Measurements from ENCODE around the gene RFTN1.

Gene RFTN1

GRCh38 chr3:16300307-16300706, 213.2 kb downstream of the RFTN1 start:
- TF ChIP-seq CTBP1 (IDR thresholded peaks at IDR 0.05; ENCODE audit: borderline replicate concordance) (no peak), TARDBP (IDR thresholded peaks at IDR 0.05) (no peak), FOXM1 (IDR thresholded peaks at IDR 0.05; ENCODE audit: borderline replicate concordance) (no peak), ARNT (IDR thresholded peaks at IDR 0.05) (no peak), HDGF (IDR thresholded peaks at IDR 0.05; ENCODE audit: borderline replicate concordance) (no peak), PKNOX1 (IDR thresholded peaks at IDR 0.05) (no peak), ZNF384 (IDR thresholded peaks at IDR 0.05) (no peak), L3MBTL2 (conservative IDR thresholded peaks at IDR 0.05) (no peak), BHLHE40 (IDR thresholded peaks at IDR 0.05; ENCODE audit: borderline replicate concordance) (no peak), FOXK2 (IDR thresholded peaks at IDR 0.05) (no peak), SUZ12 (IDR thresholded peaks at IDR 0.05) (no peak), NFRKB (IDR thresholded peaks at IDR 0.05) (no peak), SP1 (IDR thresholded peaks at IDR 0.05) (no peak), LEF1 (IDR thresholded peaks at IDR 0.05; ENCODE audit: borderline replicate concordance) (no peak), FOXA1 (IDR thresholded peaks at IDR 0.05) (no peak), ELF4 (IDR thresholded peaks at IDR 0.05) (no peak)
- DNase-seq (ENCODE audit: extremely low spot score): no peak
- ChIA-PET POLR2A (no interaction called here), CTCF (no interaction called here)

GRCh38 chr3:16299746-16300145, 213.8 kb downstream of the RFTN1 start:
- no peak for DNase-seq (ENCODE audit: extremely low spot score)
- ChIA-PET POLR2A (no interaction called here), CTCF (no interaction called here)

GRCh38 chr3:16298891-16299290, 214.6 kb downstream of the RFTN1 start:
- ChIA-PET POLR2A (no interaction called here), CTCF (no interaction called here)
- DNase-seq (ENCODE audit: extremely low spot score): no peak
- TF ChIP-seq ELF4 (IDR thresholded peaks at IDR 0.05): no peak
- no peak for TF ChIP-seq SP1 (IDR thresholded peaks at IDR 0.05)
- no peak for TF ChIP-seq L3MBTL2 (conservative IDR thresholded peaks at IDR 0.05)
- no peak for TF ChIP-seq CTBP1 (IDR thresholded peaks at IDR 0.05; ENCODE audit: borderline replicate concordance)
- no peak for TF ChIP-seq HDGF (IDR thresholded peaks at IDR 0.05; ENCODE audit: borderline replicate concordance)

More at GRCh38 chr3:16299746-16300145, 213.8 kb downstream of the RFTN1 start:
- TF ChIP-seq FOXA1 (IDR thresholded peaks at IDR 0.05): no peak
- TF ChIP-seq BHLHE40 (IDR thresholded peaks at IDR 0.05; ENCODE audit: borderline replicate concordance): no peak
- no peak for TF ChIP-seq SP1 (IDR thresholded peaks at IDR 0.05)
- no peak for TF ChIP-seq FOXM1 (IDR thresholded peaks at IDR 0.05; ENCODE audit: borderline replicate concordance)
- TF ChIP-seq LEF1 (IDR thresholded peaks at IDR 0.05; ENCODE audit: borderline replicate concordance): no peak
- TF ChIP-seq L3MBTL2 (conservative IDR thresholded peaks at IDR 0.05): no peak
- TF ChIP-seq ELF4 (IDR thresholded peaks at IDR 0.05): no peak
- TF ChIP-seq ZNF384 (IDR thresholded peaks at IDR 0.05): no peak
- no peak for TF ChIP-seq PKNOX1 (IDR thresholded peaks at IDR 0.05)
- TF ChIP-seq ARNT (IDR thresholded peaks at IDR 0.05): no peak
- no peak for TF ChIP-seq TARDBP (IDR thresholded peaks at IDR 0.05)

- TF ChIP-seq SUZ12 (IDR thresholded peaks at IDR 0.05) (no peak), PKNOX1 (IDR thresholded peaks at IDR 0.05) (no peak), NFRKB (IDR thresholded peaks at IDR 0.05) (no peak), TARDBP (IDR thresholded peaks at IDR 0.05) (no peak), BHLHE40 (IDR thresholded peaks at IDR 0.05; ENCODE audit: borderline replicate concordance) (no peak), FOXA1 (IDR thresholded peaks at IDR 0.05) (no peak), LEF1 (IDR thresholded peaks at IDR 0.05; ENCODE audit: borderline replicate concordance) (no peak), ARNT (IDR thresholded peaks at IDR 0.05) (no peak), L3MBTL2 (conservative IDR thresholded peaks at IDR 0.05) (no peak), ELF4 (IDR thresholded peaks at IDR 0.05) (no peak), HDGF (IDR thresholded peaks at IDR 0.05; ENCODE audit: borderline replicate concordance) (no peak), FOXM1 (IDR thresholded peaks at IDR 0.05; ENCODE audit: borderline replicate concordance) (no peak), ZNF384 (IDR thresholded peaks at IDR 0.05) (no peak), CTBP1 (IDR thresholded peaks at IDR 0.05; ENCODE audit: borderline replicate concordance) (no peak), SP1 (IDR thresholded peaks at IDR 0.05) (no peak), FOXK2 (IDR thresholded peaks at IDR 0.05) (no peak)
- no peak for DNase-seq (ENCODE audit: extremely low spot score)
- CTCF ChIA-PET: no interaction called here
- POLR2A ChIA-PET: no interaction called here
These were observed 215.3 kb downstream of the RFTN1 start for GRCh38 chr3:16297997-16298885.

GRCh38 chr3:16295298-16295890, 218.1 kb downstream of the RFTN1 start:
- no peak for DNase-seq (ENCODE audit: extremely low spot score)
- CTCF ChIA-PET: no interaction called here
- POLR2A ChIA-PET: no interaction called here
- no peak for TF ChIP-seq FOXA1 (IDR thresholded peaks at IDR 0.05)
- no peak for TF ChIP-seq NFRKB (IDR thresholded peaks at IDR 0.05)
- TF ChIP-seq FOXK2 (IDR thresholded peaks at IDR 0.05): no peak
- no peak for TF ChIP-seq SUZ12 (IDR thresholded peaks at IDR 0.05)
- TF ChIP-seq PKNOX1 (IDR thresholded peaks at IDR 0.05): no peak
- TF ChIP-seq TARDBP (IDR thresholded peaks at IDR 0.05): no peak
- TF ChIP-seq FOXM1 (IDR thresholded peaks at IDR 0.05; ENCODE audit: borderline replicate concordance): no peak
- TF ChIP-seq ARNT (IDR thresholded peaks at IDR 0.05): no peak
- no peak for TF ChIP-seq SP1 (IDR thresholded peaks at IDR 0.05)
- no peak for TF ChIP-seq L3MBTL2 (conservative IDR thresholded peaks at IDR 0.05)
- TF ChIP-seq LEF1 (IDR thresholded peaks at IDR 0.05; ENCODE audit: borderline replicate concordance): no peak
- no peak for TF ChIP-seq ELF4 (IDR thresholded peaks at IDR 0.05)
- no peak for TF ChIP-seq BHLHE40 (IDR thresholded peaks at IDR 0.05; ENCODE audit: borderline replicate concordance)
- TF ChIP-seq HDGF (IDR thresholded peaks at IDR 0.05; ENCODE audit: borderline replicate concordance): no peak
- no peak for TF ChIP-seq ZNF384 (IDR thresholded peaks at IDR 0.05)
- no peak for TF ChIP-seq CTBP1 (IDR thresholded peaks at IDR 0.05; ENCODE audit: borderline replicate concordance)

All from HEK293T (cell line).